K562 (cell line): Measurements from ENCODE around the gene RNF187. TPM values are rescaled to one million over a fixed set of nuclear protein-coding genes. Genes with fewer than 3 reads are reported as not detected.

Source experiments
- AFF4 ChIP-seq: sonication (generic); formaldehyde crosslinking; IDR thresholded peaks from 2 replicates; pipeline ENCODE4 v1.8.0; 2023; ENCODE audit warnings: mild to moderate bottlenecking, missing genetic modification reagents
- BRF2 ChIP-seq: IDR thresholded peaks from 3 replicates; pipeline ENCODE4 v1.6.1; 2011; ENCODE audit warnings: borderline replicate concordance, mild to moderate bottlenecking; ENCODE audit not compliant: insufficient read length, insufficient read depth
- IRF1 ChIP-seq: sonication (generic); formaldehyde crosslinking; IDR thresholded peaks from 2 replicates; pipeline ENCODE4 v1.8.0; 2022; ENCODE audit warnings: missing genetic modification reagents, mild to moderate bottlenecking, borderline replicate concordance
- KAT7 ChIP-seq: sonication (generic); formaldehyde crosslinking; IDR thresholded peaks from 2 replicates; pipeline ENCODE4 v1.8.0; 2022; ENCODE audit warnings: missing genetic modification reagents, mild to moderate bottlenecking, borderline replicate concordance
- MBD1 ChIP-seq: fragments of 250-450 bp; sonication (Bioruptor Pico); IDR thresholded peaks from 2 replicates; pipeline ENCODE4 v1.8.0; 2022; ENCODE audit warnings: inconsistent platforms
- MCM7 ChIP-seq, 2 experiments: fragments of 450-650 bp; IDR thresholded peaks; 2 replicates each; pipeline ENCODE4 v1.6.1; 2016 to 2018
- PTBP1 ChIP-seq: fragments of 200-400 bp; formaldehyde crosslinking; IDR thresholded peaks from 2 replicates; pipeline ENCODE4 v1.6.1; 2017; ENCODE audit warnings: low read depth, low read length
- RNF219 ChIP-seq: fragments of 250-450 bp; sonication (Bioruptor Pico); IDR thresholded peaks from 2 replicates; pipeline ENCODE4 v1.5.0; 2022; ENCODE audit warnings: mild to moderate bottlenecking
- SMAD1 ChIP-seq: fragments of 150-350 bp; IDR thresholded peaks from 2 replicates; pipeline ENCODE4 v1.6.1; 2014; ENCODE audit warnings: low read length, low read depth; ENCODE audit not compliant: partially characterized antibody
- SP1 ChIP-seq: sonication (generic); formaldehyde crosslinking; IDR thresholded peaks from 2 replicates; pipeline ENCODE4 v1.8.1; 2022; ENCODE audit warnings: mild to moderate bottlenecking, missing genetic modification reagents
- STAT5B ChIP-seq: fragments of 250-450 bp; sonication (Bioruptor Pico); IDR thresholded peaks from 2 replicates; pipeline ENCODE4 v1.8.0; 2021; ENCODE audit warnings: mild to moderate bottlenecking, inconsistent platforms
- TCF7 ChIP-seq: sonication (generic); IDR thresholded peaks from 2 replicates; pipeline ENCODE4 v1.6.1; 2016; ENCODE audit warnings: antibody characterized with exemption, borderline replicate concordance
- TCF7L2 ChIP-seq: fragments of 150-350 bp; IDR thresholded peaks from 2 replicates; pipeline ENCODE4 v1.6.1; 2016; ENCODE audit warnings: low read depth, mild to moderate bottlenecking, low read length, moderate library complexity
- ZFP91 ChIP-seq: sonication (generic); formaldehyde crosslinking; IDR thresholded peaks from 2 replicates; pipeline ENCODE4 v1.8.0; 2022; ENCODE audit warnings: mild to moderate bottlenecking, missing genetic modification reagents
- polyA plus RNA-seq, 8 experiments: library from polyadenylated mRNA; depleted of rRNA in 4 of 8; stranded (reverse) in 5 of 8; unstranded in 3 of 8; fragments of >200 nt; fragmentation: Nextera tagmentation in 2 of 8; fragmentation: Illumina TruSeq in 1 of 8; extraction: Ambion mirVana in 2 of 8; extraction: Trizol in 1 of 8; gene quantifications; 2 replicates each; pipeline versions ENCODE4 v1.2.1 to v1.2.3, GENCODE V29; 2011 to 2014; ENCODE audit warnings: inconsistent platforms in 1 of 8, missing spikeins in 1 of 8
- total RNA-seq, 7 experiments: library from RNA; depleted of rRNA in 6 of 7; stranded (reverse); fragments of >200 nt in 6 of 7; fragmentation: Illumina TruSeq in 2 of 7; extraction: Trizol in 2 of 7; gene quantifications; 2 replicates each; pipeline versions ENCODE4 v1.2.1 to v1.2.3, GENCODE V29; 2011 to 2021; ENCODE audit warnings: low replicate concordance in 1 of 7

Gene RNF187
- total and polyA plus RNA-seq, 9 of the 15 experiments (the other 6 are each of a cell fraction or from before 2014, with no cell fraction given): 2.3 to 119 (median 41.9) TPM

GRCh38 chr1:228459091-228459993 is 27.8 kb upstream of the RNF187 start (continued):
- TF ChIP-seq ZFP91 (CRISPR knock-in tag) (no peak), MBD1 (no peak), SP1 (CRISPR knock-in tag) (peak; percentile 83; the same call in 1 of the 2 replicates), AFF4 (no peak; the same call in 1 of the 2 replicates), BRF2 (no peak), STAT5B (CRISPR knock-in tag) (no peak), RNF219 (CRISPR knock-in tag) (no peak), TCF7 (no peak), PTBP1 (no peak), TCF7L2 (no peak), IRF1 (CRISPR knock-in tag) (no peak), SMAD1 (no peak), MCM7 (IDR thresholded peaks at IDR 0.05) (no peak), KAT7 (CRISPR knock-in tag) (no peak)
